DND-41 (cell line): ENCODE results near the gene SNX27.

Source experiments
- ATAC-seq: fragments of 200-7000 bp; cut with Tn5 transposase; 3 replicates; pipeline ENCODE4 v1.9.1; 2021; ENCODE audit warnings: low read depth; ENCODE audit not compliant: insufficient read depth
- DNase-seq: peaks from one replicate; pipeline ENCODE4 v3.0.0-alpha.2; 2020
- H2AFZ ChIP-seq: 2 replicates; pipeline ENCODE4 v1.6.0; 2012; ENCODE audit warnings: low read depth, low read length
- H3K27ac ChIP-seq: 2 replicates; pipeline ENCODE4 v1.5.1; 2012; ENCODE audit warnings: low read length, inconsistent platforms
- H3K27me3 ChIP-seq: fragments of 200-600 bp; sonication (generic); 2 replicates; pipeline ENCODE4 v1.6.0; 2012; ENCODE audit warnings: low read length, mild to moderate bottlenecking, inconsistent platforms; ENCODE audit not compliant: insufficient read depth, poor library complexity
- H3K36me3 ChIP-seq: 2 replicates; pipeline ENCODE4 v1.5.1; 2012; ENCODE audit warnings: low read length, inconsistent platforms; ENCODE audit not compliant: insufficient read depth
- H3K4me1 ChIP-seq: 2 replicates; pipeline ENCODE4 v1.5.1; 2012; ENCODE audit warnings: mild to moderate bottlenecking, low read length; ENCODE audit not compliant: insufficient read depth
- H3K4me2 ChIP-seq: 2 replicates; pipeline ENCODE4 v1.6.0; 2012; ENCODE audit warnings: mild to moderate bottlenecking, moderate library complexity, low read length, inconsistent platforms; ENCODE audit not compliant: insufficient read depth
- H3K4me3 ChIP-seq, 2 experiments: fragments of 200-600 bp in 1 of 2; shearing (Covaris generic) in 1 of 2; 2 replicates each; pipeline ENCODE4 v1.5.1; 2012 to 2016; ENCODE audit warnings: inconsistent platforms in 2 of 2, low read length in 2 of 2, mild to moderate bottlenecking in 2 of 2, low read depth in 1 of 2, moderate library complexity in 1 of 2
- H3K79me2 ChIP-seq: 2 replicates; pipeline ENCODE4 v1.6.0; 2012; ENCODE audit warnings: low read length, inconsistent platforms; ENCODE audit not compliant: insufficient read depth
- H3K9ac ChIP-seq: 2 replicates; pipeline ENCODE4 v1.6.0; 2012; ENCODE audit warnings: low read depth, mild to moderate bottlenecking, inconsistent platforms, low read length, moderate library complexity
- H3K9me3 ChIP-seq: 2 replicates; pipeline ENCODE4 v1.5.1; 2012; ENCODE audit warnings: low read length, moderate library complexity, mild to moderate bottlenecking, inconsistent platforms; ENCODE audit not compliant: insufficient read depth, severe bottlenecking
- H4K20me1 ChIP-seq: 2 replicates; pipeline ENCODE4 v1.6.0; 2012; ENCODE audit warnings: low read length; ENCODE audit not compliant: insufficient read depth
- CTCF ChIP-seq: IDR thresholded peaks from 2 replicates; pipeline ENCODE4 v1.5.1; 2012; ENCODE audit warnings: borderline replicate concordance, low read length, moderate library complexity, mild to moderate bottlenecking; ENCODE audit not compliant: poor library complexity, severe bottlenecking; ENCODE audit errors: extremely low read depth
- EZH2 ChIP-seq: IDR thresholded peaks from 3 replicates; pipeline ENCODE4 v1.6.1; 2012; ENCODE audit warnings: borderline replicate concordance, low read depth, mild to moderate bottlenecking, moderate library complexity, low read length, inconsistent platforms; ENCODE audit not compliant: severe bottlenecking

Gene SNX27

GRCh38 chr1:151708891-151709290, 97.0 kb downstream of the SNX27 start:
- H3K9ac ChIP-seq: no peak overlapping the region
- no peak for DNase-seq
- H3K4me3 ChIP-seq: no peak overlapping the region
- TF ChIP-seq EZH2 (no peak), CTCF (no peak)
- H3K4me2 ChIP-seq: no peak overlapping the region
- no peaks in the 10 kb centered on the region for H3K79me2 ChIP-seq
- no peak for ATAC-seq
- no peaks in the 10 kb centered on the region for H3K36me3 ChIP-seq
- 0 out of 2 replicates have a peak, but pooled peaks cover 3% of the 10 kb centered on the region for H4K20me1 ChIP-seq
- H3K27ac ChIP-seq: no peak overlapping the region
- H3K4me1 ChIP-seq: no peaks in the 10 kb centered on the region
- H3K9me3 ChIP-seq: no peaks in the 10 kb centered on the region
- peaks cover 4% of the 10 kb centered on the region for H3K27me3 ChIP-seq
- H2AFZ ChIP-seq: no peak overlapping the region

GRCh38 chr1:151710187-151710840, 98.5 kb downstream of the SNX27 start:
- DNase-seq: peak; percentile 20
- Histone ChIP-seq H3K9ac (no peak overlapping the region), H2AFZ (no peak overlapping the region), H3K36me3 (no peaks in the 10 kb centered on the region), H3K4me2 (no peak overlapping the region), H3K4me3 (no peak overlapping the region), H3K4me1 (no peaks in the 10 kb centered on the region), H3K9me3 (no peaks in the 10 kb centered on the region), H3K27me3 (peaks cover 11% of the 10 kb centered on the region), H3K27ac (no peak overlapping the region), H4K20me1 (0 out of 2 replicates have a peak, but pooled peaks cover 3% of the 10 kb centered on the region), H3K79me2 (no peaks in the 10 kb centered on the region)
- no peak for ATAC-seq
- TF ChIP-seq CTCF (no peak), EZH2 (no peak)

GRCh38 chr1:151711044-151711800, 99.4 kb downstream of the SNX27 start:
- no peak for DNase-seq
- H3K36me3 ChIP-seq: no peaks in the 10 kb centered on the region
- TF ChIP-seq CTCF (no peak), EZH2 (no peak)
- H3K4me1 ChIP-seq: no peaks in the 10 kb centered on the region
- no peaks in the 10 kb centered on the region for H3K9me3 ChIP-seq
- no peak overlapping the region for H3K4me3 ChIP-seq
- H4K20me1 ChIP-seq: 0 out of 2 replicates have a peak, but pooled peaks cover 3% of the 10 kb centered on the region
- no peak overlapping the region for H2AFZ ChIP-seq
- H3K27me3 ChIP-seq: peaks cover 11% of the 10 kb centered on the region
- no peak overlapping the region for H3K27ac ChIP-seq
- ATAC-seq: no peak
- H3K79me2 ChIP-seq: no peaks in the 10 kb centered on the region
- H3K9ac ChIP-seq: no peak overlapping the region
- no peak overlapping the region for H3K4me2 ChIP-seq
